HL-60 (cell line): ENCODE measurements around the gene CAMSAP3.

Source experiments
- DNase-seq, 2 experiments: peaks; one replicate each; pipeline ENCODE4 v3.0.0-alpha.2; 2010 to 2020; ENCODE audit warnings: low read depth in 1 of 2, low spot score in 1 of 2
- H3K27ac ChIP-seq: fragments of 250-450 bp; sonication (Bioruptor Pico); replicated peaks from 2 replicates; pipeline ENCODE4 v1.5.1; 2020; ENCODE audit warnings: mild to moderate bottlenecking, moderate library complexity
- H3K27me3 ChIP-seq: fragments of 250-450 bp; sonication (Bioruptor Pico); 2 replicates; pipeline ENCODE4 v1.5.1; 2021; ENCODE audit warnings: mild to moderate bottlenecking, moderate library complexity; ENCODE audit not compliant: insufficient read depth, poor library complexity, severe bottlenecking
- H3K4me3 ChIP-seq: replicated peaks from 2 replicates; pipeline ENCODE4 v1.5.1; 2011; ENCODE audit warnings: mild to moderate bottlenecking, control low read depth, low read length; ENCODE audit not compliant: insufficient read depth
- CTCF ChIP-seq: IDR thresholded peaks from one replicate; pipeline ENCODE4 v1.5.1; 2011; ENCODE audit warnings: low read length, control low read depth, inconsistent platforms; ENCODE audit not compliant: insufficient read depth
- GABPA ChIP-seq: IDR thresholded peaks from 2 replicates; pipeline ENCODE4 v1.6.1; 2012; ENCODE audit warnings: low read depth
- POLR2AphosphoS5 ChIP-seq: IDR thresholded peaks from 2 replicates; pipeline ENCODE4 v1.6.1; 2012; ENCODE audit warnings: low read depth
- REST ChIP-seq: IDR thresholded peaks from 2 replicates; pipeline ENCODE4 v1.6.1; 2012; ENCODE audit warnings: low read depth; ENCODE audit not compliant: insufficient replicate concordance
- SPI1 ChIP-seq: IDR thresholded peaks from 2 replicates; pipeline ENCODE4 v1.6.1; 2012; ENCODE audit warnings: low read depth, mild to moderate bottlenecking, borderline replicate concordance

CAMSAP3 gene

GRCh38 chr19:7622933-7623685 is 27.4 kb downstream of the CAMSAP3 start:
- no peak for TF ChIP-seq GABPA
- TF ChIP-seq SPI1, result no peak
- TF ChIP-seq CTCF, result no peak
- no peak for TF ChIP-seq POLR2AphosphoS5
- no peak for TF ChIP-seq REST
- no peak overlapping the region for H3K27ac ChIP-seq

GRCh38 chr19:7623725-7624603 is 28.3 kb downstream of the CAMSAP3 start:
- TF ChIP-seq REST (no peak), SPI1 (no peak), POLR2AphosphoS5 (no peak), GABPA (no peak), CTCF (no peak)
- no peak for DNase-seq
- Histone ChIP-seq H3K27ac (no peak overlapping the region), H3K4me3 (no peak overlapping the region), H3K27me3 (no peaks in the 10 kb centered on the region)

More at GRCh38 chr19:7622933-7623685, 27.4 kb downstream of the CAMSAP3 start:
- no peak overlapping the region for H3K4me3 ChIP-seq
- no peaks in the 10 kb centered on the region for H3K27me3 ChIP-seq
- no peak for DNase-seq

GRCh38 chr19:7624810-7625209 is 29.1 kb downstream of the CAMSAP3 start:
- TF ChIP-seq REST (no peak), SPI1 (no peak), POLR2AphosphoS5 (no peak), CTCF (no peak), GABPA (no peak)
- DNase-seq, result no peak
- Histone ChIP-seq H3K27me3 (no peaks in the 10 kb centered on the region), H3K4me3 (no peak overlapping the region), H3K27ac (no peak overlapping the region)
